Measurements from ENCODE around the gene C19orf25.

DNA sequence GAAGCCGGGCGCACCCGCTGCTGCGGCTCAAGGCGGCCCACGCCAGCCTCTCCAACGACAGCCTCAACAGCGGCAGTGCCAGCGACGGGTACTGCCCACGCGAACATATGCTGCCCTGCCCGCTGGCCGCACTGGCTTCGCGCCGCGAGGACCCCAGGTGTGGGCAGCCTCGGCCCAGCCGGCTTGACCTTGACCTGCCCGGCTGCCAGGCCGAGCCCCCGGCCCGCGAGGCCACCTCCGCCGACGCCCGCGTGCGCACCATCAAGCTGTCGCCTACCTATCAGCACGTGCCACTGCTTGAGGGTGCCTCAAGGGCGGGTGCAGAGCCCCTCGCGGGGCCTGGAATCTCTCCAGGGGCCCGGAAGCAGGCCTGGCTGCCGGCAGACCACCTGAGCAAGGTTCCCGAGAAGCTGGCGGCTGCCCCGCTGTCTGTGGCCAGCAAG, 13.0 kb downstream of the C19orf25 start:
- no peak for TF ChIP-seq TAF1 (IDR thresholded peaks at IDR 0.05; ENCODE audit: low read depth, low read length)
- no peak for TF ChIP-seq POLR2AphosphoS5 (IDR thresholded peaks at IDR 0.05; ENCODE audit: low read depth, low read length)
- no peak for TF ChIP-seq POLR2A (IDR thresholded peaks at IDR 0.05; ENCODE audit: low read depth, low read length)
- TF ChIP-seq PAX5 (IDR thresholded peaks at IDR 0.05; ENCODE audit: insufficient read depth, low read length, severe bottlenecking): no peak
